Pancreas (tissue), 10 donors: ENCODE results near the gene TJP3. TPM values are rescaled to one million over a fixed set of nuclear protein-coding genes. Genes with fewer than 3 reads are reported as not detected.

Source experiments
- ATAC-seq, 4 donors: fragments of 200-7000 bp; cut with Tn5 transposase; one replicate each; pipeline versions ENCODE4 v1.8.0 to v1.9.1; 2020; ENCODE audit warnings: mild to moderate bottlenecking in 4 of 4, moderate library complexity in 4 of 4
- DNase-seq, 6 donors: peaks; one replicate each; pipeline ENCODE4 v3.0.0-alpha.2; 2020
- FAIRE-seq: peaks from 2 replicates; lab custom pipeline; 2012; peaks lifted over from hg19 to GRCh38; lab: Jason Lieb, UNC
- H3K27ac ChIP-seq, 4 donors: fragments of 200-600 bp; sonication (generic); 1 replicate in 3 of 4; 2 replicates in 1 of 4; pipeline versions ENCODE4 v1.5.0 to v1.8.0; 2020
- H3K27me3 ChIP-seq, 4 donors: fragments of 200-600 bp; one replicate each; pipeline ENCODE4 v1.8.0; 2021
- H3K36me3 ChIP-seq, 3 donors: fragments of 200-600 bp; sonication (generic) in 1 of 3; one replicate each; pipeline versions ENCODE4 v1.5.0 to v1.8.0; 2020 to 2021
- H3K4me1 ChIP-seq, 3 donors: fragments of 200-600 bp; one replicate each; pipeline ENCODE4 v1.8.0; 2021
- H3K4me3 ChIP-seq, 4 donors: fragments of 200-600 bp; sonication (generic) in 2 of 4; one replicate each; pipeline versions ENCODE4 v1.5.0 to v1.8.0; 2020 to 2021
- H3K9me3 ChIP-seq, 4 donors: fragments of 200-600 bp; one replicate each; pipeline ENCODE4 v1.8.0; 2021
- whole genome bisulfite sequencing, 2 donors: extraction: QIAGEN DNeasy Blood & Tissue Kit; methylation state at CpG; one replicate each; pipeline ENCODE4 v1.1.7; 2013; 5-methylcytosine and 5-hydroxymethylcytosine counted together
- intact Hi-C, 3 donors: fragments of 100-400 bp; cut with DNase I; formaldehyde crosslinking; loops; one replicate each; pipeline versions ENCODE4 v1.11.1 to v1.14.2; 2022
- polyA plus RNA-seq, 2 donors: library from polyadenylated mRNA; stranded (reverse); fragments of 200-250 nt; gene quantifications; one replicate each; pipeline ENCODE4 v1.2.3, GENCODE V29; 2013
- total RNA-seq, 6 donors: library from RNA; stranded (reverse); fragmentation: NEBNext Ultra II Directional in 4 of 6; extraction: Animal tissue kit (Norgen Biotek cat#: 25700) in 4 of 6; gene quantifications; one replicate each; pipeline versions ENCODE4 v1.2.1 to v1.2.4, GENCODE V29; 2021 to 2023
- TF ChIP-seq, protein P1 (sequence below), 4 donors: fragments of 200-600 bp; sonication (generic) in 3 of 4; IDR thresholded peaks; one replicate each; pipeline versions ENCODE4 v1.5.0 to v1.8.0; 2021; ENCODE audit warnings: antibody characterized with exemption in 4 of 4
- donor health status: healthy with polysubstance abuse.
- donor health status: DM: no; HTN: no; CAD: no; lungs with moderate emphysema.
- donor health status: DM: no; HTN: no; CAD: no.
- donor health status: control.
- donor health status: control.
- donor health status: Bipolar disorder and iron deficiency.
- donor health status: DM: yes; HTN: yes; CAD: no.
- donor health status: DM: no; HTN: no; CAD: no.
- donor health status: DM: no; HTN: no; CAD: no.
- donor health status: DM: yes; HTN: yes; CAD: no.

TJP3 gene
- total and polyA plus RNA-seq, 8 donors: 9.2 to 36.0 (median 15.8) TPM

DNA sequence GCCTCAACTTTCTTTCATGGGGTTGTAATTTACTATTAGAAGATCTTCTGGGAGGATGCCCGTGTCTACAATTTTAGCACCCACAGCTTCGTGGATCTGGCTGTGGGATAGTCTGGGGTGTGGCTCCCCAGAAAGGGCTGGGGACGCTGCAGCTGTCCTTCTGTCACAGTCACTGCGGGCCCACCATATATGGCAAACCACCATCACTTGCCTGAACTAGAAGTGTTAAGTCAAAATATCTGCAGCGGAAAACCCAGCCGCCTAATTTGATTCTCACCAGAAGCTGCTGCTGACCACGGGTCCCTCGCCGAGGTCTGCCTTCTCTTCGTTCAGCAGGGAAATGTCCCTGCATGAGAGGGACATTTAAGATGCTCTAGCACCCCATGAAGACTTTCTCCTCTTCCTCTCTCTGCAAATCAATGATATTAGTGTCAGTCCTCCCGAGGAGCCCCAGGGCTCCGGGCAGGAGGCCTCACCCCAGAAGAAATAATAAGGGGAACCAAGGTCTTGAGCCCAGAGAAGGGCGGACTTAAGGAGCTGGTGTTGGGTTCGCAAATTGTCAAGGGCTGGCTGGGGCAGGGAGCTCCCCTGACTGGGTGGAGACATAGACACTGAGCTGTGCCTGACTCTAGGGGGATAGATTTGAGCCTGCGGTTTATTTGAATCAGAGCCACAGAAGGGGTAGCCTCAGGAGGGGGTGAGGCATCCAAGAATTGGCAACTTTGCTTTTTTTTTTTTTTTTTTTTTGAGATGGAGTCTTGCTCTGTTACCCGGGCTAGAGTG is 81.0 kb downstream of the TJP3 start:
- H3K4me1 ChIP-seq: no peaks in the 10 kb centered on the region
- no peak for FAIRE-seq
- no peak for DNase-seq
- no peaks in the 10 kb centered on the region for H3K27me3 ChIP-seq
- TF ChIP-seq, protein P1, sequence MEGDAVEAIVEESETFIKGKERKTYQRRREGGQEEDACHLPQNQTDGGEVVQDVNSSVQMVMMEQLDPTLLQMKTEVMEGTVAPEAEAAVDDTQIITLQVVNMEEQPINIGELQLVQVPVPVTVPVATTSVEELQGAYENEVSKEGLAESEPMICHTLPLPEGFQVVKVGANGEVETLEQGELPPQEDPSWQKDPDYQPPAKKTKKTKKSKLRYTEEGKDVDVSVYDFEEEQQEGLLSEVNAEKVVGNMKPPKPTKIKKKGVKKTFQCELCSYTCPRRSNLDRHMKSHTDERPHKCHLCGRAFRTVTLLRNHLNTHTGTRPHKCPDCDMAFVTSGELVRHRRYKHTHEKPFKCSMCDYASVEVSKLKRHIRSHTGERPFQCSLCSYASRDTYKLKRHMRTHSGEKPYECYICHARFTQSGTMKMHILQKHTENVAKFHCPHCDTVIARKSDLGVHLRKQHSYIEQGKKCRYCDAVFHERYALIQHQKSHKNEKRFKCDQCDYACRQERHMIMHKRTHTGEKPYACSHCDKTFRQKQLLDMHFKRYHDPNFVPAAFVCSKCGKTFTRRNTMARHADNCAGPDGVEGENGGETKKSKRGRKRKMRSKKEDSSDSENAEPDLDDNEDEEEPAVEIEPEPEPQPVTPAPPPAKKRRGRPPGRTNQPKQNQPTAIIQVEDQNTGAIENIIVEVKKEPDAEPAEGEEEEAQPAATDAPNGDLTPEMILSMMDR (IDR thresholded peaks at IDR 0.05): no peak
- no peaks in the 10 kb centered on the region for H3K9me3 ChIP-seq
- ATAC-seq: no peak
- no peak overlapping the region for H3K4me3 ChIP-seq
- H3K27ac ChIP-seq: no peak overlapping the region
- 45 to 47% methylated on average over 15 of the region's 16 CpGs for WGBS, 2 donors
- H3K36me3 ChIP-seq: no peaks in the 10 kb centered on the region
- intact Hi-C loops: no loop called here

DNA sequence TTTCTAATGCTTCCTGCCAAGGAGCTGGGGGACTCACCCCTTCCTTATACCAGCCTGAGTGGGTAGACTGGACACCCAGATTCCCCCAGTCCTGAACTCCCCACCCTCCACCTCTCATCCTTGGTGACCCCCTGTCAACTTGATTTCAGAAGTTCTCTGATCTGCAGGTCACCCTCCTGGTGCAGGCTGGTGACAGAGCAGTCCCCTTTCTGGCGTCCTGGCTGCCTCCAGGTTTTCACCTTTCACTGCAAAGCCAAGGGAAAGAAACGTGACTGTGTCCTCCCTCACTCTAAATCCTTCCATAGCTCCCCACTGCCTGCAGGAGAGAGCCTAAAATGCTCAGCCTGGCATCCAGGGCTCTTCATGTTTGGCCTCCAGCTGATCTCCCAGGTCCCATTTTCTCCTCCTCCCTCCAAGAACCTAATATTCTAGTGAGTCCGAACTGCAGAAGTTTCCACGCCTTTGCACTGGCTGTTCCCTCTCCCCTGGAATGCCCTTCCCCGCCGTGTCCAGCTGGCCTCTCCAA is 82.1 kb downstream of the TJP3 start:
- WGBS, 2 donors: 48 to 69% methylated on average over 6 of the region's 6 CpGs
- no peaks in the 10 kb centered on the region for H3K27me3 ChIP-seq
- no peak for FAIRE-seq
- H3K4me1 ChIP-seq: no peaks in the 10 kb centered on the region
- no peak for ATAC-seq
- TF ChIP-seq, protein P1 (IDR thresholded peaks at IDR 0.05): no peak
- no peaks in the 10 kb centered on the region for H3K36me3 ChIP-seq
- H3K27ac ChIP-seq: no peak overlapping the region
- no peak for DNase-seq
- H3K4me3 ChIP-seq: no peak overlapping the region
- no peaks in the 10 kb centered on the region for H3K9me3 ChIP-seq
- intact Hi-C loops: no loop called here

DNA sequence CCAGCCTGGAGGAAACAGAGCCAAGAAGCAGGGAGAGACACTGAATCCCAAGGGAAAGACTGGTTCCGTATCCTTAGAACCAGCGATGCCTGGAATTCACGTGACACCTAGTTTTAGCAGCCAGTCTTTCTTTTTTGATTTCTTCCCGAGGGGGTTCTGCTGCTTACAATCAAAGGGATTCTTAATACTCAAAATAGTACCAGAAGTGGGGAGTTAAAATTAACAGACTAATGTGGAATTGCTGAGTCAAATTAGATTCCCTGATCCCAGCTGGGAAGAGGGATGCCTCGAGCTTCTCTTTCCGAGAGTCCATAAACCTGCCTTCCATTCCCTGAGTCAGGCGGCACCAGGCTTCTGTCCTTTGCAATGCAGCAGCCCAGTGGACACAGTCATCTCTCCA is 82.8 kb downstream of the TJP3 start:
- Histone ChIP-seq H3K27me3 (no peaks in the 10 kb centered on the region), H3K36me3 (no peaks in the 10 kb centered on the region), H3K27ac (no peak overlapping the region), H3K4me3 (no peak overlapping the region), H3K4me1 (no peaks in the 10 kb centered on the region), H3K9me3 (no peaks in the 10 kb centered on the region)
- 76 to 80% methylated on average over 7 of the region's 7 CpGs for WGBS, 2 donors
- TF ChIP-seq, protein P1 (IDR thresholded peaks at IDR 0.05): no peak
- ATAC-seq (no peak), FAIRE-seq (no peak), DNase-seq (no peak)
- intact Hi-C loops: no loop called here

DNA sequence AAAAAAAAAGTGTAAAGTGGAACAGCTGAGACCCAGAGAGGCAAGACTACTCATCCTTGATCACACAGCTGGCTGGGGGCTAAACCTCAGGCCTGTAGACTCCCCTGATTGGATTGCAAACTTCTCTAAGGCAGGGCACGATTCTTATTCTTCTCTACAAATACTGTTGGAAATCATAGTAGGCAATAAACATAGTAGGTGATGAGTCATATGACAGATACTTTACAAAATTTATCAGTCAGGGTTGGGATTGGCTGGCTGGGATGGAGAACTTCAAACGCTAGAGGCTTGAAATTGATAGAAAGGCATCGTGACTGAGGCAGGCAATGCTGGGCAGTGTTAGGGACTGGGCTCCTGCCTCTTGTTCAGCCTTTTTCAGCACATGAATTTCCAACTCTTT is 83.9 kb downstream of the TJP3 start:
- FAIRE-seq (no peak), ATAC-seq (no peak), DNase-seq (no peak)
- no peaks in the 10 kb centered on the region for H3K9me3 ChIP-seq
- H3K27ac ChIP-seq: no peak overlapping the region
- TF ChIP-seq, protein P1 (IDR thresholded peaks at IDR 0.05): no peak
- H3K36me3 ChIP-seq: no peaks in the 10 kb centered on the region
- H3K4me3 ChIP-seq: no peak overlapping the region
- intact Hi-C loops: no loop called here
- H3K27me3 ChIP-seq: no peaks in the 10 kb centered on the region
- no peaks in the 10 kb centered on the region for H3K4me1 ChIP-seq
- 57 to 62% methylated on average over 3 of the region's 3 CpGs for WGBS, 2 donors

DNA sequence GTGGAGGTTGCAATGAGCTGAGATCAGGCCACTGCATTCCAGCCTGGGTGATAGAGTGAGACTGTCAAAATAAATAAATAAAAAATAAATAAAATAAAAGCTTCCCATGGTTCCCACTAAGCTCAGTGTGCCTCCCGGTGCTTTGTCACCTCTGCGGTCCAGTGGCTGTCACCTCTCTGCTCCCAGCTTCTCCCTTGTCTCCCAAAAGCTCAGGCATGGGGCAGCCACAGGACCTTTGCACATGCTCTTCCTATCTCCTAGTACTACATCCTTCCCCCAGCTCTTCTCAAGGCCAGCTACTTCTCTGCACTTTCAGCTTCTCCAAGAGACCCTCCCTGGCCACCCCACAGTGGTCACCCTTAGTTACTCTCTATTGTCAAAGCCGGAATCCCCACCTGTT is 85.6 kb downstream of the TJP3 start:
- no peak for FAIRE-seq
- intact Hi-C loops: no loop called here
- Histone ChIP-seq H3K9me3 (no peaks in the 10 kb centered on the region), H3K27ac (no peak overlapping the region), H3K4me3 (no peak overlapping the region), H3K36me3 (no peaks in the 10 kb centered on the region), H3K27me3 (no peaks in the 10 kb centered on the region), H3K4me1 (no peaks in the 10 kb centered on the region)
- no peak for DNase-seq
- 87 to 89% methylated on average over 3 of the region's 3 CpGs for WGBS, 2 donors
- TF ChIP-seq, protein P1 (IDR thresholded peaks at IDR 0.05): no peak
- ATAC-seq: no peak
